Peyer's patch (tissue), 4 donors: Measurements from ENCODE around the gene EFS.

Source experiments
- POLR2A ChIP-seq, 2 donors: fragments of 450-650 bp; IDR thresholded peaks; one replicate each; pipeline ENCODE4 v1.5.1; 2017; ENCODE audit warnings: antibody characterized with exemption in 2 of 2, mild to moderate bottlenecking in 2 of 2, moderate library complexity in 2 of 2
- TF ChIP-seq, protein P1 (sequence below), 6 experiments: fragments of 450-650 bp in 4 of 6; fragments of 200-600 bp in 2 of 6; sonication (generic) in 1 of 6; IDR thresholded peaks; one replicate each; pipeline ENCODE4 v1.5.1; 2017 to 2019; ENCODE audit warnings: antibody characterized with exemption in 6 of 6, mild to moderate bottlenecking in 3 of 6, moderate library complexity in 1 of 6

DNA sequence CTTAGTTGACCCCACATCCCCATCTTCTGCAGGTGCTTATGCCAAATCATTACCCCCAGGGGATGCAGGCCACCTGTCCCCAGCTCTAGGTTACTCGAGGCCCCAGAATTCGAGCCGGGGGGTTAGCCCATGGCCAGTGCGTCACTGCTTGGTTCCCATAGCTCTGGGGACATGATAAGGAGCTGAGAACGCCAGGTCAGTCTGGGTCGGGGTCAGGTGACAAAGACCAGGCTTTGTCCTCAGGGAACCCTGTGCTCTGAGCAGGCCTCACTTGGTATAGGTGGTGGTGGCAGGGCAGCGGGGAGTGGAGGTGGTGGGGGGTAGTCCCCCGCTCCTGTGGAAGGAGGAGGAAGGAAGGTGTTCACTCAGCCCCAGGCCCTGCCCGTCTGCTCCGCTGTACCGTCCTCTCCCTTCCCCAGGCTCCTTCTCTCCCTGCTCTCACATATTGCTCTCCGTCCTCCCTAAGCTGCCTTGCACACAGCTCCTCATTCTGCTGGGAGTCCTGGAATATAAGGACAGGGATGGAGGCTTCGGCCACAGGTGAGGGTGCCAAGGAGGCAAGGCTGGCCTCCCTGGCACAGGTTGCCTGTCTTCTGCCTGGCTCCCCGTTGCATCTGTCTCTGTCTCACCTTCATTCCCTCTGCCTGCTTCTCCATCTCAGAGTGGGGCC lies 45.1 kb upstream of the EFS start:
- TF ChIP-seq, protein P1, sequence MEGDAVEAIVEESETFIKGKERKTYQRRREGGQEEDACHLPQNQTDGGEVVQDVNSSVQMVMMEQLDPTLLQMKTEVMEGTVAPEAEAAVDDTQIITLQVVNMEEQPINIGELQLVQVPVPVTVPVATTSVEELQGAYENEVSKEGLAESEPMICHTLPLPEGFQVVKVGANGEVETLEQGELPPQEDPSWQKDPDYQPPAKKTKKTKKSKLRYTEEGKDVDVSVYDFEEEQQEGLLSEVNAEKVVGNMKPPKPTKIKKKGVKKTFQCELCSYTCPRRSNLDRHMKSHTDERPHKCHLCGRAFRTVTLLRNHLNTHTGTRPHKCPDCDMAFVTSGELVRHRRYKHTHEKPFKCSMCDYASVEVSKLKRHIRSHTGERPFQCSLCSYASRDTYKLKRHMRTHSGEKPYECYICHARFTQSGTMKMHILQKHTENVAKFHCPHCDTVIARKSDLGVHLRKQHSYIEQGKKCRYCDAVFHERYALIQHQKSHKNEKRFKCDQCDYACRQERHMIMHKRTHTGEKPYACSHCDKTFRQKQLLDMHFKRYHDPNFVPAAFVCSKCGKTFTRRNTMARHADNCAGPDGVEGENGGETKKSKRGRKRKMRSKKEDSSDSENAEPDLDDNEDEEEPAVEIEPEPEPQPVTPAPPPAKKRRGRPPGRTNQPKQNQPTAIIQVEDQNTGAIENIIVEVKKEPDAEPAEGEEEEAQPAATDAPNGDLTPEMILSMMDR (IDR thresholded peaks at IDR 0.05) = no peak
- TF ChIP-seq POLR2A (IDR thresholded peaks at IDR 0.05) = no peak
